H1 (cell line): Measurements from ENCODE around the gene RNF41. TPM values are rescaled to one million over a fixed set of nuclear protein-coding genes. Genes with fewer than 3 reads are reported as not detected.

ENCODE experiments used
- POLR2A ChIP-seq, 2 experiments: IDR thresholded peaks; 1 replicate in 1 of 2; 2 replicates in 1 of 2; pipeline ENCODE4 v1.6.1; 2011; ENCODE audit warnings: low read depth in 2 of 2, low read length in 2 of 2, mild to moderate bottlenecking in 2 of 2; ENCODE audit errors: control extremely low read depth in 1 of 2
- polyA plus RNA-seq, 7 experiments: library from polyadenylated mRNA; depleted of rRNA in 3 of 7; stranded (reverse) in 5 of 7; unstranded in 2 of 7; fragments of >200 nt in 5 of 7; fragments of 200-250 nt in 2 of 7; gene quantifications; 1 replicate in 5 of 7; 2 replicates in 1 of 7; 4 replicates in 1 of 7; pipeline versions ENCODE4 v1.2.1 to v1.2.3, GENCODE V29; 2011 to 2013; ENCODE audit warnings: missing spikeins in 2 of 7, mixed read lengths in 2 of 7
- total RNA-seq: library from RNA; stranded (reverse); fragmentation: NEBNext Ultra II Directional; extraction: Animal tissue kit (Norgen Biotek cat#: 25700); gene quantifications from 2 replicates; pipeline ENCODE4 v1.2.1, GENCODE V29; 2021
- TF ChIP-seq, protein P1 (sequence below): fragments of 300-600 bp; sonication (generic); IDR thresholded peaks from 2 replicates; pipeline ENCODE4 v1.7.1; 2012; ENCODE audit warnings: low read length, moderate library complexity, mild to moderate bottlenecking, inconsistent platforms; ENCODE audit not compliant: insufficient replicate concordance

RNF41 gene
- total and polyA plus RNA-seq, 2 of the 8 experiments (the other 6 are each of a cell fraction or from before 2014, with no cell fraction given), result 55.5 to 98.6 TPM

DNA sequence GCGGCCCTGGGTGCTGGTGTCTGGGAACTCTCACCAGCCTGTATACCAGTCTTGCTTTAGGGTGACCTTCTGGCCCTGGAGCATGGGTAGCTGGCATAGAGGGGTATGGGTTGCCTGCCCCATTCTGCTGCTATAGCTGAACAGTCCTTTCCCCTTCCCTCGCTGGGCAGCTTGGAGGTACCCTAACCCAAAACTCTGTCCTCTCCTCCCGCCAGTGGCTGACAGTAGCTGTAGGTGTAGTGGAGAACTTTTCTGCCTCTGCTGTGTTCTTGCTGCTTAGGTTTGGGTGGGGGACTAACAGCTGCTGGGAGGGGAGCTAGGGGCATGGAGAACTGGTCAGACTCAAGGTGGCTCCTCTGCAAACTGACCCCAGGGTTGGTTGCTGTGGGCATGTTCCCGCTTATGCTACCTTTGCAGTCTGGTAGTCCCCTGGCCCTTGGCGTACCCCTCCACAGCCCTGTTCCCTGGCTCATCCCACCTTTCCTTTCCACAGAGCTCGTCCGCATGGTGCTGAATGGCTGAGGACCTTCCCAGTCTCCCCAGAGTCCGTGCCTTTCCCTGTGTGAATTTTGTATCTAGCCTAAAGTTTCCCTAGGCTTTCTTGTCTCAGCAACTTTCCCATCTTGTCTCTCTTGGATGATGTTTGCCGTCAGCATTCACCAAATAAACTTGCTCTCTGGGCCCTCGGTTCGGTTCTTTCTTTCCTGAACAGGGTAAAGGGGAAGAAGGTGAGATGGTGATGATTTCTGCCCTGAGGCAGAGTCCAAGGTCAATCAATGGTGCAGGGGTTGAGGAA, 60.6 kb downstream of the RNF41 start (continued):
- TF ChIP-seq, protein P1, sequence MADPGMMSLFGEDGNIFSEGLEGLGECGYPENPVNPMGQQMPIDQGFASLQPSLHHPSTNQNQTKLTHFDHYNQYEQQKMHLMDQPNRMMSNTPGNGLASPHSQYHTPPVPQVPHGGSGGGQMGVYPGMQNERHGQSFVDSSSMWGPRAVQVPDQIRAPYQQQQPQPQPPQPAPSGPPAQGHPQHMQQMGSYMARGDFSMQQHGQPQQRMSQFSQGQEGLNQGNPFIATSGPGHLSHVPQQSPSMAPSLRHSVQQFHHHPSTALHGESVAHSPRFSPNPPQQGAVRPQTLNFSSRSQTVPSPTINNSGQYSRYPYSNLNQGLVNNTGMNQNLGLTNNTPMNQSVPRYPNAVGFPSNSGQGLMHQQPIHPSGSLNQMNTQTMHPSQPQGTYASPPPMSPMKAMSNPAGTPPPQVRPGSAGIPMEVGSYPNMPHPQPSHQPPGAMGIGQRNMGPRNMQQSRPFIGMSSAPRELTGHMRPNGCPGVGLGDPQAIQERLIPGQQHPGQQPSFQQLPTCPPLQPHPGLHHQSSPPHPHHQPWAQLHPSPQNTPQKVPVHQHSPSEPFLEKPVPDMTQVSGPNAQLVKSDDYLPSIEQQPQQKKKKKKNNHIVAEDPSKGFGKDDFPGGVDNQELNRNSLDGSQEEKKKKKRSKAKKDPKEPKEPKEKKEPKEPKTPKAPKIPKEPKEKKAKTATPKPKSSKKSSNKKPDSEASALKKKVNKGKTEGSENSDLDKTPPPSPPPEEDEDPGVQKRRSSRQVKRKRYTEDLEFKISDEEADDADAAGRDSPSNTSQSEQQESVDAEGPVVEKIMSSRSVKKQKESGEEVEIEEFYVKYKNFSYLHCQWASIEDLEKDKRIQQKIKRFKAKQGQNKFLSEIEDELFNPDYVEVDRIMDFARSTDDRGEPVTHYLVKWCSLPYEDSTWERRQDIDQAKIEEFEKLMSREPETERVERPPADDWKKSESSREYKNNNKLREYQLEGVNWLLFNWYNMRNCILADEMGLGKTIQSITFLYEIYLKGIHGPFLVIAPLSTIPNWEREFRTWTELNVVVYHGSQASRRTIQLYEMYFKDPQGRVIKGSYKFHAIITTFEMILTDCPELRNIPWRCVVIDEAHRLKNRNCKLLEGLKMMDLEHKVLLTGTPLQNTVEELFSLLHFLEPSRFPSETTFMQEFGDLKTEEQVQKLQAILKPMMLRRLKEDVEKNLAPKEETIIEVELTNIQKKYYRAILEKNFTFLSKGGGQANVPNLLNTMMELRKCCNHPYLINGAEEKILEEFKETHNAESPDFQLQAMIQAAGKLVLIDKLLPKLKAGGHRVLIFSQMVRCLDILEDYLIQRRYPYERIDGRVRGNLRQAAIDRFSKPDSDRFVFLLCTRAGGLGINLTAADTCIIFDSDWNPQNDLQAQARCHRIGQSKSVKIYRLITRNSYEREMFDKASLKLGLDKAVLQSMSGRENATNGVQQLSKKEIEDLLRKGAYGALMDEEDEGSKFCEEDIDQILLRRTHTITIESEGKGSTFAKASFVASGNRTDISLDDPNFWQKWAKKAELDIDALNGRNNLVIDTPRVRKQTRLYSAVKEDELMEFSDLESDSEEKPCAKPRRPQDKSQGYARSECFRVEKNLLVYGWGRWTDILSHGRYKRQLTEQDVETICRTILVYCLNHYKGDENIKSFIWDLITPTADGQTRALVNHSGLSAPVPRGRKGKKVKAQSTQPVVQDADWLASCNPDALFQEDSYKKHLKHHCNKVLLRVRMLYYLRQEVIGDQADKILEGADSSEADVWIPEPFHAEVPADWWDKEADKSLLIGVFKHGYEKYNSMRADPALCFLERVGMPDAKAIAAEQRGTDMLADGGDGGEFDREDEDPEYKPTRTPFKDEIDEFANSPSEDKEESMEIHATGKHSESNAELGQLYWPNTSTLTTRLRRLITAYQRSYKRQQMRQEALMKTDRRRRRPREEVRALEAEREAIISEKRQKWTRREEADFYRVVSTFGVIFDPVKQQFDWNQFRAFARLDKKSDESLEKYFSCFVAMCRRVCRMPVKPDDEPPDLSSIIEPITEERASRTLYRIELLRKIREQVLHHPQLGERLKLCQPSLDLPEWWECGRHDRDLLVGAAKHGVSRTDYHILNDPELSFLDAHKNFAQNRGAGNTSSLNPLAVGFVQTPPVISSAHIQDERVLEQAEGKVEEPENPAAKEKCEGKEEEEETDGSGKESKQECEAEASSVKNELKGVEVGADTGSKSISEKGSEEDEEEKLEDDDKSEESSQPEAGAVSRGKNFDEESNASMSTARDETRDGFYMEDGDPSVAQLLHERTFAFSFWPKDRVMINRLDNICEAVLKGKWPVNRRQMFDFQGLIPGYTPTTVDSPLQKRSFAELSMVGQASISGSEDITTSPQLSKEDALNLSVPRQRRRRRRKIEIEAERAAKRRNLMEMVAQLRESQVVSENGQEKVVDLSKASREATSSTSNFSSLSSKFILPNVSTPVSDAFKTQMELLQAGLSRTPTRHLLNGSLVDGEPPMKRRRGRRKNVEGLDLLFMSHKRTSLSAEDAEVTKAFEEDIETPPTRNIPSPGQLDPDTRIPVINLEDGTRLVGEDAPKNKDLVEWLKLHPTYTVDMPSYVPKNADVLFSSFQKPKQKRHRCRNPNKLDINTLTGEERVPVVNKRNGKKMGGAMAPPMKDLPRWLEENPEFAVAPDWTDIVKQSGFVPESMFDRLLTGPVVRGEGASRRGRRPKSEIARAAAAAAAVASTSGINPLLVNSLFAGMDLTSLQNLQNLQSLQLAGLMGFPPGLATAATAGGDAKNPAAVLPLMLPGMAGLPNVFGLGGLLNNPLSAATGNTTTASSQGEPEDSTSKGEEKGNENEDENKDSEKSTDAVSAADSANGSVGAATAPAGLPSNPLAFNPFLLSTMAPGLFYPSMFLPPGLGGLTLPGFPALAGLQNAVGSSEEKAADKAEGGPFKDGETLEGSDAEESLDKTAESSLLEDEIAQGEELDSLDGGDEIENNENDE, result peak; percentile 1
- TF ChIP-seq POLR2A (IDR thresholded peaks at IDR 0.05; ENCODE audit: control extremely low read depth in 1 of 2, low read depth in 2 of 2, low read length in 2 of 2), result peak; percentile 36 to 81
- TF ChIP-seq, all 59 proteins: peak for 4
